ENCODE results near the gene MRPL38. TPM values are rescaled to one million over a fixed set of nuclear protein-coding genes. Genes with fewer than 3 reads are reported as not detected.
"Not testable (repeated sequence)": the region's sequence is repeated elsewhere in the genome, so short reads cannot be mapped to it uniquely, and the experiment has no call there.

MRPL38 gene
- total RNA-seq, 1 donor from 2014 or later = 49.4 TPM

- TF ChIP-seq, protein P1, sequence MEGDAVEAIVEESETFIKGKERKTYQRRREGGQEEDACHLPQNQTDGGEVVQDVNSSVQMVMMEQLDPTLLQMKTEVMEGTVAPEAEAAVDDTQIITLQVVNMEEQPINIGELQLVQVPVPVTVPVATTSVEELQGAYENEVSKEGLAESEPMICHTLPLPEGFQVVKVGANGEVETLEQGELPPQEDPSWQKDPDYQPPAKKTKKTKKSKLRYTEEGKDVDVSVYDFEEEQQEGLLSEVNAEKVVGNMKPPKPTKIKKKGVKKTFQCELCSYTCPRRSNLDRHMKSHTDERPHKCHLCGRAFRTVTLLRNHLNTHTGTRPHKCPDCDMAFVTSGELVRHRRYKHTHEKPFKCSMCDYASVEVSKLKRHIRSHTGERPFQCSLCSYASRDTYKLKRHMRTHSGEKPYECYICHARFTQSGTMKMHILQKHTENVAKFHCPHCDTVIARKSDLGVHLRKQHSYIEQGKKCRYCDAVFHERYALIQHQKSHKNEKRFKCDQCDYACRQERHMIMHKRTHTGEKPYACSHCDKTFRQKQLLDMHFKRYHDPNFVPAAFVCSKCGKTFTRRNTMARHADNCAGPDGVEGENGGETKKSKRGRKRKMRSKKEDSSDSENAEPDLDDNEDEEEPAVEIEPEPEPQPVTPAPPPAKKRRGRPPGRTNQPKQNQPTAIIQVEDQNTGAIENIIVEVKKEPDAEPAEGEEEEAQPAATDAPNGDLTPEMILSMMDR (IDR thresholded peaks at IDR 0.05; ENCODE audit: insufficient read depth, low read length, poor library complexity, severe bottlenecking) = no peak
- no peak overlapping the region for H3K4me3 ChIP-seq (ENCODE audit: low read depth, low read length)
These were observed 29.3 kb downstream of the MRPL38 start for GRCh38 chr17:75875182-75875939.

DNA sequence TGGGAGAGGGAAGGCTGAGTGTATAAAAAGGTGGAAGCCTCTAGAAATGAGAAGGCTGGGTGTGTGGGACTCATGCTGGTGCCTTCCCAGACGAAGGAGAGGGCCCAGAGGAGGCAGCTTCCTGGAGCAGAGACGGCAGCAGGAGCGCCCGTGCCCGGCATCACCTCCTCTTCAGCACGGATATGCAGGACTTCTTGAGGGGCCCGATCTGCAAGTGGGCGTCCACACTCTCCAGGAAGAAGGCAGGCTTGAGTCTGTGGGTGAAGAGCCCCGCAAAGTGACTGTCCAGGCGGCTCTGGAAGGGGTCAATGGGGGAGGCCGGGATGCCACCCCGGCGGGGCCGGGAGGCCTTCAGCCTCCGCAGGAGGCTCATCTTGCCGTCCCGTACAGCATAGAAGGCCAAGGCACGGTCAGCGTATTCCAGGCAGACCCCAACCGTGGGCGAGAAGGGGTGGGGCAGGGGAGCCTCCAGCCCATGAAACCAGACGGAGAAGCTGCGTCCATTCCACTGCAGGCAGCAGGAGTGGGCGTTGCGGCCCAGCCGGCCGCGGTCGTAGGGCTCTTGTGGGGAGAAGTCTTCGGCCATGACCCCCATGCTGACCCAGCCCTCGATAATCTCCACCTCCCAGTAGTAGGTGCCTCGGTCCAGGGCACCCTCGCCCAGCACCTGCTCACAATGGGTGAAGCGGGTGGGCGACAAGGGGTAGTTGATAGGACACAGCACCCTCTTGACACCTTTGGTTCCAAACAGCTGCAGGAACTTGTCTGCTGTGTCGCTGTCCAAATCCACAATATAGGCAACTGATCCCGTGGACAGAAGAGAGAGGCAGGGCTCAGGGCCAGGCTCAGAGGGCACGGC lies 30.1 kb downstream of the MRPL38 start:
- TF ChIP-seq, protein P1 (IDR thresholded peaks at IDR 0.05; ENCODE audit: insufficient read depth, low read length, poor library complexity, severe bottlenecking) = no peak
- H3K4me3 ChIP-seq (ENCODE audit: low read depth, low read length) = no peak overlapping the region
- no peak for DNase-seq (ENCODE audit: low read depth)
- no peaks in the 10 kb centered on the region for H3K27me3 ChIP-seq (ENCODE audit: control insufficient read depth, insufficient read depth, low read length)
- no peaks in the 10 kb centered on the region for H3K36me3 ChIP-seq (ENCODE audit: control insufficient read depth, insufficient read depth, low read length)

More at GRCh38 chr17:75875182-75875939, 29.3 kb downstream of the MRPL38 start:
- Histone ChIP-seq H3K36me3 (ENCODE audit: control insufficient read depth, insufficient read depth, low read length) (no peaks in the 10 kb centered on the region), H3K27me3 (ENCODE audit: control insufficient read depth, insufficient read depth, low read length) (no peaks in the 10 kb centered on the region)
- DNase-seq (ENCODE audit: low read depth) = no peak

GRCh38 chr17:75873587-75874322 lies 30.9 kb downstream of the MRPL38 start:
- Histone ChIP-seq H3K36me3 (ENCODE audit: control insufficient read depth, insufficient read depth, low read length) (no peaks in the 10 kb centered on the region), H3K4me3 (ENCODE audit: low read depth, low read length) (no peak overlapping the region), H3K27me3 (ENCODE audit: control insufficient read depth, insufficient read depth, low read length) (no peaks in the 10 kb centered on the region)
- no peak for DNase-seq (ENCODE audit: low read depth)
- TF ChIP-seq, protein P1 (IDR thresholded peaks at IDR 0.05; ENCODE audit: insufficient read depth, low read length, poor library complexity, severe bottlenecking) = no peak

GRCh38 chr17:75872434-75873351 lies 32.0 kb downstream of the MRPL38 start:
- TF ChIP-seq, protein P1 (IDR thresholded peaks at IDR 0.05; ENCODE audit: insufficient read depth, low read length, poor library complexity, severe bottlenecking) = no peak
- no peak overlapping the region for H3K4me3 ChIP-seq (ENCODE audit: low read depth, low read length)
- H3K36me3 ChIP-seq (ENCODE audit: control insufficient read depth, insufficient read depth, low read length) = no peaks in the 10 kb centered on the region
- no peak for DNase-seq (ENCODE audit: low read depth)
- no peaks in the 10 kb centered on the region for H3K27me3 ChIP-seq (ENCODE audit: control insufficient read depth, insufficient read depth, low read length)

- DNase-seq (ENCODE audit: low read depth) = not testable (repeated sequence)
These were observed 34.5 kb downstream of the MRPL38 start for GRCh38 chr17:75870228-75870627.

More at GRCh38 chr17:75870228-75870627, 34.5 kb downstream of the MRPL38 start:
- not testable (repeated sequence) for H3K27me3 ChIP-seq (ENCODE audit: control insufficient read depth, insufficient read depth, low read length); H3K36me3 ChIP-seq (ENCODE audit: control insufficient read depth, insufficient read depth, low read length); H3K4me3 ChIP-seq (ENCODE audit: low read depth, low read length)

Data from kidney epithelial cell (primary cell).